GM19467 (cell line): Measurements from ENCODE around the gene MAP2K7.
"Not testable (repeated sequence)": the region's sequence is repeated elsewhere in the genome, so short reads cannot be mapped to it uniquely, and the experiment has no call there.

Experiments
- ATAC-seq: cut with Tn5 transposase; IDR thresholded peaks from one replicate; pipeline ENCODE4 v1.9.1; 2021; ENCODE audit warnings: mild to moderate bottlenecking, moderate library complexity; ENCODE audit not compliant: unreplicated experiment

MAP2K7 gene

DNA sequence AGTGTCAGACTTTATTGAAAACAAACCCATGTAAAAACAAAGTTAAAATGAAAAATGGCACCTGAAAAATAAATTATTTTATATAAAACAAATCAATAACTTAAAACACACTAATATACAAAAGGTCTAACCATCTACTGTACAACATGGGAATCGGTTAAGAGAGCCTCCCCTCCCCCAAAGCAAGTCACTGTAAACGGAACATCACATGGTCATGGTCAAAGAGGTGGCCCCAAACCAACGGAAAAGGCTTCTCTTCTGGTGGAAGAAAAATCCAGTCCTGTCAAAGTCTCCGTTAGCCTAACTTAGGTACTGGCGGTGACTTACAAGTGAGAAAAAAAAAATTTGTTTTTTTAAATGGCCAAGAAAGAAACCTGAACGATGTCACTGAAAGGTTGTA, 55.5 kb downstream of the MAP2K7 start:
- no peak for ATAC-seq

DNA sequence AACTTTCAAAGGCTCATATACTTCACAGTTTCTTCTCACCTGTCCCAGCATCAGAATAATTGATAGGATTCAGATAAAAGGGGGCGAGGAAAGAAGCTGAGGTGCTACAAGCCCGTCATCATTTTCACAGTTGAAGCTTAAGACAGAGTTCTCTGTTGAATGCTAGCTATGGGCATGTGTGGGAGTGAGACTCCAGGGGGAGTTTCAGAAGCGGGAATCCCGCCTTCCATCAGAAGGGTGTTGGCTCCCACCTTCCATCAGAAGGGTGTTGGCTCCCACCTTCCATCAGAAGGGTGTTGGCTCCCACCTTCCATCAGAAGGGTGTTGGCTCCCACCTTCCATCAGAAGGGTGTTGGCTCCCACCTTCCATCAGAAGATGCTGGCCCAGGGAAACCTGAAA, 57.4 kb downstream of the MAP2K7 start:
- ATAC-seq, result not testable (repeated sequence)

DNA sequence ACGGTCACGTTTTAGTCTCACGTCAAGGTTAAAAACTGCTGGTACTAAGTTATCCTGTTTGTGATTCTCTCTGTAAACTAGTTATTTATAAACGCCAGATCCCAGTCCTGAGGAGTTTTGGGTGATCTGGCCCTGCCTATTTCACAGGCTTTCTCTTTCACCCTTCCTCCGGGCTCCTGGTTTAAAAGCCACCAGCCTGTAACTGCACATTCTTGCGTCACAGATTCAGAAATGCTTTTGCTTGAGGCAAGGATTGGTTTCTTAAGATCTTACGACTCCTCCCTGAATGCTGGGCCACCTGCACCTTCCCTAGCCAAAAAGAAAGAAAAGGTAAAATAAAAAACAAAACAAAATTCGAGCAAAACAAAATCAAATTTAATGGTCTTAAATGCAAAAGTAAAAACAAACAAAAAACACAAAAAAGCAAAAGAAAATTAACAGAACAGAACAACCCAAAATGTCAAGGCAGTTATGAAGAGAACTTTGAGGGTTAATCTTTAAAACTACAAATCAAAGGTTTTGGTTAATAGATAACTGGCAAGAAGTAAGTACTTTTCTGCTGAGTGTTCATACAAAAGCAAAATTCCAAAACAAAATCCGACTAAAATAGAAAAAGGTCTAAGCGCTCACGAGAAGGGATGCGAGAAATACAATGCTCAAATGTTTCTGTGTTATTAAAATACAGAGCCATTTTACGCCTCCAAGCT, 58.4 kb downstream of the MAP2K7 start:
- no peak for ATAC-seq

- no peak for ATAC-seq
These were observed 59.1 kb downstream of the MAP2K7 start for GRCh38 chr19:7962644-7963268.

DNA sequence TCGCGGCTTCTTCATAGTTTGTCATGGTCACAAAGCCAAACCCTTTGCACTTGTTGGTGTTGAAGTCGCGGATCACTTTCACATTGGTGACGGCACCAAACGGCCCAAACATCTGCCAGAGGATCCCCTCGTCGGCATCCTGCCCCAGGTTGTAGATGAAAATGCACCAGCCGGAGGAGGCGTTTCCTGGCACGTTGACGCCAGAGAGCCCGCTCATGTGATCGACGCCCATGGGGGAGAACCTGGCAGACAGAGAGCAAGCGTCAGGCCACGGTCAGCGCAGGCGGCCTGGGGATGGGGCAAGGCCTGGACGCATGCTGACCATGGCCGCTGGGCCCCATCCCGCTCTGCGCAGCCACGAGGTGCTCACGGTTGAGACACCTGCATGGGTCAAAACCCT, 59.9 kb downstream of the MAP2K7 start:
- no peak for ATAC-seq
